Colonic mucosa (tissue), 4 donors: ENCODE data around the gene PFDN1. TPM values are rescaled to one million over a fixed set of nuclear protein-coding genes. Genes with fewer than 3 reads are reported as not detected.

Experiments
- DNase-seq: peaks from one replicate; pipeline ENCODE4 v3.0.0-alpha.2; 2020
- H3K27ac ChIP-seq: fragments of 200-600 bp; one replicate; pipeline ENCODE4 v1.8.0; 2021
- H3K27me3 ChIP-seq: fragments of 200-600 bp; one replicate; pipeline ENCODE4 v1.8.0; 2021
- H3K36me3 ChIP-seq: fragments of 200-600 bp; one replicate; pipeline ENCODE4 v1.8.0; 2021
- H3K4me1 ChIP-seq: fragments of 200-600 bp; one replicate; pipeline ENCODE4 v1.8.0; 2021; ENCODE audit warnings: mild to moderate bottlenecking
- H3K4me3 ChIP-seq: fragments of 200-600 bp; one replicate; pipeline ENCODE4 v1.8.0; 2021
- H3K9ac ChIP-seq, 2 donors: one replicate each; pipeline ENCODE4 v1.7.0; 2013; ENCODE audit warnings: control low read depth in 2 of 2, low read depth in 2 of 2, low read length in 2 of 2
- H3K9me3 ChIP-seq: fragments of 200-600 bp; one replicate; pipeline ENCODE4 v1.8.0; 2021
- CTCF ChIP-seq: fragments of 200-600 bp; IDR thresholded peaks from one replicate; pipeline ENCODE4 v1.8.0; 2022; ENCODE audit warnings: antibody characterized with exemption, mild to moderate bottlenecking
- intact Hi-C: fragments of 100-400 bp; cut with DNase I; formaldehyde crosslinking; loops from one replicate; pipeline ENCODE4 v1.14.1; 2022
- total RNA-seq, 2 donors: library from RNA; stranded (reverse); fragmentation: NEBNext Ultra II Directional in 1 of 2; extraction: Animal tissue kit (Norgen Biotek cat#: 25700) in 1 of 2; gene quantifications; one replicate each; pipeline ENCODE4 v1.2.1, GENCODE V29; 2021
- donor health status: healthy.
- donor health status: DM: no; HTN: no; CAD: no.
- donor health status: DM: no; HTN: no; CAD: no.

PFDN1 gene
- total RNA-seq, 2 donors from 2014 or later = 41.2 to 41.4 TPM

- Histone ChIP-seq H3K36me3 (no peaks in the 10 kb centered on the region), H3K27me3 (no peaks in the 10 kb centered on the region), H3K9me3 (no peaks in the 10 kb centered on the region), H3K4me3 (no peak overlapping the region), H3K27ac (peak overlapping the region; percentile 79), H3K4me1 (peaks cover 16% of the 10 kb centered on the region), H3K9ac (peak overlapping the region in 1 of 2 donors; percentile 79)
- intact Hi-C loops = loop anchor here (5.0 kb wide), 1 partner anchor 68 kb away; no protein-coding TSS in a partner anchor
- TF ChIP-seq CTCF = peak; percentile 66
- peak; percentile 70 for DNase-seq
Observed at GRCh38 chr5:140239939-140240700, 62.8 kb downstream of the PFDN1 start.

- Histone ChIP-seq H3K4me3 (no peak overlapping the region), H3K4me1 (peaks cover 16% of the 10 kb centered on the region), H3K27me3 (no peaks in the 10 kb centered on the region), H3K27ac (no peak overlapping the region), H3K9me3 (no peaks in the 10 kb centered on the region), H3K9ac (no peak overlapping the region), H3K36me3 (no peaks in the 10 kb centered on the region)
- intact Hi-C loops = no loop called here
- TF ChIP-seq CTCF = no peak
- no peak for DNase-seq
Observed at GRCh38 chr5:140239461-140239860, 63.4 kb downstream of the PFDN1 start.

- no peaks in the 10 kb centered on the region for H3K27me3 ChIP-seq
- peaks cover 16% of the 10 kb centered on the region for H3K4me1 ChIP-seq
- no peak for DNase-seq
- H3K27ac ChIP-seq = no peak overlapping the region
- H3K36me3 ChIP-seq = no peaks in the 10 kb centered on the region
- no peaks in the 10 kb centered on the region for H3K9me3 ChIP-seq
- no peak for TF ChIP-seq CTCF
- H3K9ac ChIP-seq = no peak overlapping the region
- intact Hi-C loops = no loop called here
- H3K4me3 ChIP-seq = no peak overlapping the region
Observed at GRCh38 chr5:140238756-140239155, 64.1 kb downstream of the PFDN1 start.

GRCh38 chr5:140236891-140237598 is 65.9 kb downstream of the PFDN1 start:
- H3K4me3 ChIP-seq = no peak overlapping the region
- intact Hi-C loops = no loop called here
- no peak for DNase-seq
- no peak for TF ChIP-seq CTCF
- H3K27me3 ChIP-seq = no peaks in the 10 kb centered on the region
- H3K9me3 ChIP-seq = no peaks in the 10 kb centered on the region
- no peak overlapping the region for H3K27ac ChIP-seq
- no peak overlapping the region for H3K9ac ChIP-seq
- H3K36me3 ChIP-seq = no peaks in the 10 kb centered on the region
- peaks cover 16% of the 10 kb centered on the region for H3K4me1 ChIP-seq

- no peaks in the 10 kb centered on the region for H3K9me3 ChIP-seq
- no peaks in the 10 kb centered on the region for H3K36me3 ChIP-seq
- H3K4me3 ChIP-seq = no peak overlapping the region
- TF ChIP-seq CTCF = no peak
- intact Hi-C loops = no loop called here
- no peak for DNase-seq
- H3K4me1 ChIP-seq = peaks cover 5% of the 10 kb centered on the region
- H3K9ac ChIP-seq = peak overlapping the region in 1 of 2 donors; percentile 57
- H3K27ac ChIP-seq = peak overlapping the region; percentile 1
- no peaks in the 10 kb centered on the region for H3K27me3 ChIP-seq
Observed at GRCh38 chr5:140235791-140236551, 66.9 kb downstream of the PFDN1 start.
